Smooth muscle cell (in vitro differentiated cells): ENCODE data around the gene TMTC3. TPM values are rescaled to one million over a fixed set of nuclear protein-coding genes. Genes with fewer than 3 reads are reported as not detected.

Experiments used
- DNase-seq: peaks from one replicate; lab custom pipeline; 2025; ENCODE audit not compliant: unreplicated experiment; lab: John Stamatoyannopoulos, UW
- H2AFZ ChIP-seq: fragments of 200-600 bp; sonication (generic); 2 replicates; pipeline ENCODE4 v1.6.0; 2016; ENCODE audit warnings: antibody characterized with exemption, low read depth, mild to moderate bottlenecking
- H3F3A ChIP-seq: fragments of 200-600 bp; sonication (generic); 2 replicates; pipeline ENCODE4 v1.6.0; 2017; ENCODE audit warnings: antibody characterized with exemption, low read depth
- H3K27ac ChIP-seq: fragments of 200-600 bp; sonication (generic); 2 replicates; pipeline ENCODE4 v1.5.1; 2016; ENCODE audit warnings: low read depth, mild to moderate bottlenecking
- H3K27me3 ChIP-seq: fragments of 200-600 bp; sonication (generic); 2 replicates; pipeline ENCODE4 v1.6.1; 2016; ENCODE audit warnings: low read depth, mild to moderate bottlenecking
- H3K36me3 ChIP-seq: fragments of 200-600 bp; sonication (generic); 2 replicates; pipeline ENCODE4 v1.5.1; 2016; ENCODE audit warnings: low read depth
- H3K4me1 ChIP-seq: fragments of 200-600 bp; sonication (generic); 2 replicates; pipeline ENCODE4 v1.5.1; 2016; ENCODE audit warnings: low read depth
- H3K4me2 ChIP-seq: fragments of 200-600 bp; sonication (generic); 2 replicates; pipeline ENCODE4 v1.6.0; 2016; ENCODE audit warnings: mild to moderate bottlenecking
- H3K4me3 ChIP-seq: fragments of 200-600 bp; sonication (generic); 2 replicates; pipeline ENCODE4 v1.5.1; 2016; ENCODE audit warnings: mild to moderate bottlenecking
- H3K79me2 ChIP-seq: fragments of 200-600 bp; sonication (generic); 2 replicates; pipeline ENCODE4 v1.6.0; 2016; ENCODE audit warnings: low read depth, mild to moderate bottlenecking
- H3K9ac ChIP-seq: fragments of 200-600 bp; sonication (generic); 2 replicates; pipeline ENCODE4 v1.6.0; 2016; ENCODE audit warnings: low read depth
- H3K9me3 ChIP-seq: fragments of 200-600 bp; sonication (generic); replicated peaks from 2 replicates; pipeline ENCODE4 v1.5.1; 2016; ENCODE audit warnings: low read depth
- H4K20me1 ChIP-seq: fragments of 200-600 bp; sonication (generic); 2 replicates; pipeline ENCODE4 v1.6.0; 2016; ENCODE audit warnings: low read depth
- WGBS: methylation state at CpG from one replicate; pipeline ENCODE4 v1.1.7; 2016; ENCODE audit warnings: low lambda C conversion rate; 5-methylcytosine and 5-hydroxymethylcytosine counted together
- polyA plus RNA-seq: library from polyadenylated mRNA; unstranded; fragments of >200 nt; fragmentation: Nextera tagmentation; extraction: Ambion mirVana; gene quantifications from 2 replicates; pipeline ENCODE4 v1.2.1, GENCODE V29; 2016
- total RNA-seq: library from RNA; depleted of rRNA; stranded (reverse); fragments of >200 nt; gene quantifications from 2 replicates; pipeline ENCODE4 v1.2.3, GENCODE V29; 2014
- TF ChIP-seq, protein P1 (sequence below): fragments of 200-600 bp; sonication (generic); IDR thresholded peaks from 2 replicates; pipeline ENCODE4 v1.5.1; 2017; ENCODE audit warnings: borderline replicate concordance, mild to moderate bottlenecking, antibody characterized with exemption; ENCODE audit not compliant: insufficient read depth, poor library complexity, severe bottlenecking

TMTC3 gene
- total and polyA plus RNA-seq, 2 experiments from 2014 or later: 8.7 to 49.3 TPM

GRCh38 chr12:88181881-88182280, 39.8 kb downstream of the TMTC3 start:
- Histone ChIP-seq H3K36me3 (no peaks in the 10 kb centered on the region), H3K4me3 (no peak overlapping the region), H3K9ac (no peak overlapping the region), H3F3A (no peaks in the 10 kb centered on the region), H3K9me3 (no peaks in the 10 kb centered on the region), H2AFZ (no peak overlapping the region), H3K4me2 (no peak overlapping the region), H4K20me1 (no peaks in the 10 kb centered on the region), H3K27me3 (no peaks in the 10 kb centered on the region), H3K27ac (no peak overlapping the region), H3K4me1 (no peaks in the 10 kb centered on the region), H3K79me2 (no peaks in the 10 kb centered on the region)
- TF ChIP-seq, protein P1, sequence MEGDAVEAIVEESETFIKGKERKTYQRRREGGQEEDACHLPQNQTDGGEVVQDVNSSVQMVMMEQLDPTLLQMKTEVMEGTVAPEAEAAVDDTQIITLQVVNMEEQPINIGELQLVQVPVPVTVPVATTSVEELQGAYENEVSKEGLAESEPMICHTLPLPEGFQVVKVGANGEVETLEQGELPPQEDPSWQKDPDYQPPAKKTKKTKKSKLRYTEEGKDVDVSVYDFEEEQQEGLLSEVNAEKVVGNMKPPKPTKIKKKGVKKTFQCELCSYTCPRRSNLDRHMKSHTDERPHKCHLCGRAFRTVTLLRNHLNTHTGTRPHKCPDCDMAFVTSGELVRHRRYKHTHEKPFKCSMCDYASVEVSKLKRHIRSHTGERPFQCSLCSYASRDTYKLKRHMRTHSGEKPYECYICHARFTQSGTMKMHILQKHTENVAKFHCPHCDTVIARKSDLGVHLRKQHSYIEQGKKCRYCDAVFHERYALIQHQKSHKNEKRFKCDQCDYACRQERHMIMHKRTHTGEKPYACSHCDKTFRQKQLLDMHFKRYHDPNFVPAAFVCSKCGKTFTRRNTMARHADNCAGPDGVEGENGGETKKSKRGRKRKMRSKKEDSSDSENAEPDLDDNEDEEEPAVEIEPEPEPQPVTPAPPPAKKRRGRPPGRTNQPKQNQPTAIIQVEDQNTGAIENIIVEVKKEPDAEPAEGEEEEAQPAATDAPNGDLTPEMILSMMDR: no peak
- no peak for DNase-seq
- 41% methylated on average over 3 of the region's 3 CpGs for WGBS

DNA sequence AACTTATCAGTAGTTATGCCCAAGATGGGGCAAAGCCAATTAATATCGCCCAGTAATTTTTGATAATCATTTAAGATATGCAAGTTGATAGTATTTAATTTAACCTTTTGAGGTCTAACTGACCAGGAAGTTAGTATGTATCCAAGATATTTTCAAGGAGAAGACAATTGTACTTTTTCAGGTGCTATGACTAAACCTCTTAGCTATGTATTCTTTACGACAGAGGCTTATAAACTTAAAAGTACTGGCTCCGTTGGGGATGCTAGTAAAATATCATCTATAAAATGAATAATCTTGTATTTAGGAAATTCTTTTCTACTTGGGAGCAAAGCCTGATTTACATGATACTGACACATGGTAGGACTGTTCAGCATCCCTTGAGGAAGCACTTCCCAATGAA, 40.3 kb downstream of the TMTC3 start:
- Histone ChIP-seq H3F3A (no peaks in the 10 kb centered on the region), H4K20me1 (no peaks in the 10 kb centered on the region), H3K27me3 (no peaks in the 10 kb centered on the region), H3K27ac (no peak overlapping the region), H3K36me3 (no peaks in the 10 kb centered on the region), H3K9ac (no peak overlapping the region), H2AFZ (no peak overlapping the region), H3K9me3 (no peaks in the 10 kb centered on the region), H3K4me1 (no peaks in the 10 kb centered on the region), H3K79me2 (no peaks in the 10 kb centered on the region), H3K4me3 (no peak overlapping the region), H3K4me2 (no peak overlapping the region)
- TF ChIP-seq, protein P1: no peak
- no peak for DNase-seq
- WGBS: 52% methylated on average over 3 of the region's 3 CpGs

GRCh38 chr12:88184196-88184595, 42.1 kb downstream of the TMTC3 start:
- Histone ChIP-seq H3K27me3 (no peaks in the 10 kb centered on the region), H4K20me1 (no peaks in the 10 kb centered on the region), H3K4me2 (no peak overlapping the region), H2AFZ (no peak overlapping the region), H3K4me3 (no peak overlapping the region), H3K79me2 (no peaks in the 10 kb centered on the region), H3K9ac (no peak overlapping the region), H3K36me3 (no peaks in the 10 kb centered on the region), H3K4me1 (no peaks in the 10 kb centered on the region), H3K27ac (no peak overlapping the region), H3K9me3 (no peaks in the 10 kb centered on the region), H3F3A (no peaks in the 10 kb centered on the region)
- 53% methylated on average over 3 of the region's 3 CpGs for WGBS
- TF ChIP-seq, protein P1: no peak
- DNase-seq: no peak

DNA sequence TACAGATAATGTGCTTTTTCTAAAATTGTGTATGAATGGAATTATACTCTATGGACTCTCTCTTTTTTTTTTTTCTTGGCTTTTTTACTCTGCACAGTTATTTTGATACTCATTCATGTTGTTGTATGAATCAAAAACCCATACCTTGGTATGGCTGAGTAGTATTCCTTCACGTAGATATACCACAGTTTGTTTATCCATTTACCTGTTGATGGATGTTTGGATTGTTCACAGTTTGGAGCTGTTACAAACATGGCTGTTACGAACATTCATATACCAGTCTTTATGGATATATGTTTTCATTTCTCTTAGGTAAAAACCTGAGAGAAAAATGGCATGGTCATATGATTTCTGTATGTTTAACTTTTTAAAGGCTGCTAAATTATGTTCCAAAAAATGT, 43.2 kb downstream of the TMTC3 start:
- no peak for DNase-seq
- H3K36me3 ChIP-seq: no peaks in the 10 kb centered on the region
- no peaks in the 10 kb centered on the region for H3K27me3 ChIP-seq
- H3K9me3 ChIP-seq: no peaks in the 10 kb centered on the region
- no peaks in the 10 kb centered on the region for H3K79me2 ChIP-seq
- H3K4me1 ChIP-seq: no peaks in the 10 kb centered on the region
- H3K4me3 ChIP-seq: no peak overlapping the region
- H3F3A ChIP-seq: no peaks in the 10 kb centered on the region
- H4K20me1 ChIP-seq: no peaks in the 10 kb centered on the region
- TF ChIP-seq, protein P1: no peak
- no peak overlapping the region for H3K9ac ChIP-seq
- H3K27ac ChIP-seq: no peak overlapping the region
- WGBS: 100% methylated on average over 2 of the region's 2 CpGs
- no peak overlapping the region for H2AFZ ChIP-seq
- H3K4me2 ChIP-seq: no peak overlapping the region
